Keratinocyte (primary cell): ENCODE measurements around the gene NCOR1. TPM values are rescaled to one million over a fixed set of nuclear protein-coding genes. Genes with fewer than 3 reads are reported as not detected.

ENCODE experiments used
- DNase-seq: peaks from one replicate; pipeline ENCODE4 v3.0.0-alpha.2; 2011; ENCODE audit warnings: low read depth, missing footprints, low spot score
- FAIRE-seq: peaks from 2 replicates; lab custom pipeline; 2011; peaks lifted over from hg19 to GRCh38; lab: Jason Lieb, UNC
- H2AFZ ChIP-seq: 2 replicates; pipeline ENCODE4 v1.6.0; 2012; ENCODE audit warnings: low read length, control low read depth, inconsistent platforms; ENCODE audit not compliant: control insufficient read depth
- H3K27ac ChIP-seq: 2 replicates; pipeline ENCODE4 v1.5.1; 2011; ENCODE audit warnings: low read length; ENCODE audit not compliant: control insufficient read depth, insufficient read depth
- H3K27me3 ChIP-seq: 3 replicates; pipeline ENCODE4 v1.6.0; 2011; ENCODE audit warnings: low read length; ENCODE audit not compliant: control insufficient read depth, insufficient read depth; ENCODE audit errors: extremely low read depth
- H3K36me3 ChIP-seq, 2 experiments: 2 replicates in 1 of 2; 3 replicates in 1 of 2; pipeline ENCODE4 v1.5.1; 2011; ENCODE audit warnings: low read length in 2 of 2, mild to moderate bottlenecking in 1 of 2; ENCODE audit not compliant: control insufficient read depth in 2 of 2, insufficient read depth in 2 of 2; ENCODE audit errors: extremely low read depth in 1 of 2
- H3K4me1 ChIP-seq: 3 replicates; pipeline ENCODE4 v1.5.1; 2011; ENCODE audit warnings: low read length; ENCODE audit not compliant: control insufficient read depth, insufficient read depth; ENCODE audit errors: extremely low read depth
- H3K4me2 ChIP-seq: 3 replicates; pipeline ENCODE4 v1.6.0; 2011; ENCODE audit warnings: low read depth, low read length; ENCODE audit not compliant: control insufficient read depth, insufficient read depth; ENCODE audit errors: extremely low read depth
- H3K4me3 ChIP-seq, 3 experiments: fragments of 200-600 bp in 1 of 3; sonication (generic) in 1 of 3; 2 replicates in 2 of 3; 3 replicates in 1 of 3; pipeline ENCODE4 v1.5.1; 2011 to 2016; ENCODE audit warnings: low read length in 3 of 3, mild to moderate bottlenecking in 3 of 3, control low read depth in 2 of 3, inconsistent platforms in 1 of 3, low read depth in 1 of 3, mixed read lengths in 1 of 3, mixed run types in 1 of 3, moderate library complexity in 1 of 3; ENCODE audit not compliant: control insufficient read depth in 2 of 3, insufficient read depth in 2 of 3; ENCODE audit errors: extremely low read depth in 1 of 3
- H3K79me2 ChIP-seq: 2 replicates; pipeline ENCODE4 v1.6.0; 2012; ENCODE audit warnings: low read length; ENCODE audit not compliant: control insufficient read depth, insufficient read depth
- H3K9ac ChIP-seq: 3 replicates; pipeline ENCODE4 v1.6.0; 2011; ENCODE audit warnings: low read length; ENCODE audit not compliant: control insufficient read depth, insufficient read depth; ENCODE audit errors: extremely low read depth
- H3K9me1 ChIP-seq: 3 replicates; pipeline ENCODE4 v1.6.0; 2011; ENCODE audit warnings: low read length; ENCODE audit not compliant: control insufficient read depth, insufficient read depth; ENCODE audit errors: extremely low read depth
- H3K9me3 ChIP-seq: 2 replicates; pipeline ENCODE4 v1.5.1; 2012; ENCODE audit warnings: low read depth, low read length; ENCODE audit not compliant: control insufficient read depth
- H4K20me1 ChIP-seq: 3 replicates; pipeline ENCODE4 v1.6.0; 2011; ENCODE audit warnings: low read length; ENCODE audit not compliant: control insufficient read depth, insufficient read depth; ENCODE audit errors: extremely low read depth
- EZH2 ChIP-seq: IDR thresholded peaks from one replicate; pipeline ENCODE4 v1.6.1; 2012; ENCODE audit warnings: inconsistent platforms, mild to moderate bottlenecking, low read length, moderate library complexity
- dilution Hi-C: fragments of 300-500 bp; cut with MboI; formaldehyde crosslinking; loops from one replicate; pipeline ENCODE4 v1.7.0; 2020; ENCODE audit warnings: low sequenced_read_pairs; ENCODE audit not compliant: extremely low pct_ligation_motif_present
- polyA plus RNA-seq, 5 experiments: library from polyadenylated mRNA; depleted of rRNA in 3 of 5; stranded (reverse) in 3 of 5; stranded (forward) in 1 of 5; unstranded in 1 of 5; fragments of >200 nt; gene quantifications; 1 replicate in 1 of 5; 2 replicates in 3 of 5; 3 replicates in 1 of 5; pipeline versions ENCODE4 v1.2.1 to v1.2.3, GENCODE V29; 2011 to 2012; ENCODE audit warnings: missing spikeins in 2 of 5, low read depth in 1 of 5, low replicate concordance in 1 of 5
- TF ChIP-seq, protein P1 (sequence below), 3 experiments: IDR thresholded peaks in 1 of 3; conservative IDR thresholded peaks in 1 of 3; optimal IDR thresholded peaks in 1 of 3; 2 replicates in 2 of 3; 3 replicates in 1 of 3; pipeline versions ENCODE3 to v1.5.1; 2011; ENCODE audit warnings: low read length in 3 of 3, mild to moderate bottlenecking in 3 of 3, moderate library complexity in 2 of 3, control low read depth in 1 of 3, inconsistent platforms in 1 of 3; ENCODE audit not compliant: insufficient read depth in 2 of 3; ENCODE audit errors: extremely low read depth in 1 of 3

The NCOR1 gene
- polyA plus RNA-seq, 1 donor (not counting 4 experiments of a cell fraction or from before 2014, with no cell fraction given): 59.8 TPM

- no peak for FAIRE-seq
- Histone ChIP-seq H3K4me3 (no peak overlapping the region), H3K4me1 (peaks cover 22% of the 10 kb centered on the region), H4K20me1 (no peaks in the 10 kb centered on the region), H3K9me1 (no peaks in the 10 kb centered on the region), H2AFZ (no peak overlapping the region), H3K4me2 (no peak overlapping the region), H3K9me3 (no peaks in the 10 kb centered on the region), H3K79me2 (peaks cover 36% of the 10 kb centered on the region), H3K27me3 (no peaks in the 10 kb centered on the region), H3K27ac (no peak overlapping the region), H3K9ac (no peak overlapping the region), H3K36me3 (peaks cover 30 to 34% of the 10 kb centered on the region in 2 experiments)
- TF ChIP-seq EZH2: no peak
- TF ChIP-seq, protein P1, sequence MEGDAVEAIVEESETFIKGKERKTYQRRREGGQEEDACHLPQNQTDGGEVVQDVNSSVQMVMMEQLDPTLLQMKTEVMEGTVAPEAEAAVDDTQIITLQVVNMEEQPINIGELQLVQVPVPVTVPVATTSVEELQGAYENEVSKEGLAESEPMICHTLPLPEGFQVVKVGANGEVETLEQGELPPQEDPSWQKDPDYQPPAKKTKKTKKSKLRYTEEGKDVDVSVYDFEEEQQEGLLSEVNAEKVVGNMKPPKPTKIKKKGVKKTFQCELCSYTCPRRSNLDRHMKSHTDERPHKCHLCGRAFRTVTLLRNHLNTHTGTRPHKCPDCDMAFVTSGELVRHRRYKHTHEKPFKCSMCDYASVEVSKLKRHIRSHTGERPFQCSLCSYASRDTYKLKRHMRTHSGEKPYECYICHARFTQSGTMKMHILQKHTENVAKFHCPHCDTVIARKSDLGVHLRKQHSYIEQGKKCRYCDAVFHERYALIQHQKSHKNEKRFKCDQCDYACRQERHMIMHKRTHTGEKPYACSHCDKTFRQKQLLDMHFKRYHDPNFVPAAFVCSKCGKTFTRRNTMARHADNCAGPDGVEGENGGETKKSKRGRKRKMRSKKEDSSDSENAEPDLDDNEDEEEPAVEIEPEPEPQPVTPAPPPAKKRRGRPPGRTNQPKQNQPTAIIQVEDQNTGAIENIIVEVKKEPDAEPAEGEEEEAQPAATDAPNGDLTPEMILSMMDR (optimal IDR thresholded peaks at IDR 0.05 in 1 of 3, IDR thresholded peaks at IDR 0.05 in 1 of 3, conservative IDR thresholded peaks at IDR 0.05 in 1 of 3; ENCODE audit: extremely low read depth in 1 of 3, insufficient read depth in 2 of 3, low read length in 3 of 3): no peak
- dilution Hi-C loops: no loop called here
- DNase-seq: no peak
Observed at GRCh38 chr17:16023881-16024280, 191.5 kb downstream of the NCOR1 start.

DNA sequence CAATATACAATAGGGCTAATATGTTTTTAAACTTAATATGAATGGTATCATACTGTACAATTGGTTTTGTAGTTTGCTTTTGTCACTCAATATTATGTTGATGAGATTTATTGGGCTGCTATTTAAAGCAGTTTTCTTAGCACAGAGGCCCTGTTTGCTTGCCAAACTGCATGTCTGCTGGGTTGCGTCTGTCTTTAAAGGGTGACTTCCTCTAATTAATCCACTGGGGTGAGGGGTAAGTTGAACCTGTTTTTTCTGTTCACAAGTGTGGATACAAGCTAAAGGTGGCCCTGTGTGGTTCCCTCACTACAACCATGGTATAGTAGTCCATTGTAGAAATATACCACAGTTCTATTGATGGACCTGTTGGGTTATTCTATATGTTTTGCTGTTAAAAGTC lies 196.0 kb downstream of the NCOR1 start:
- Histone ChIP-seq H3K27ac (no peak overlapping the region), H3K4me3 (no peak overlapping the region), H2AFZ (no peak overlapping the region), H3K27me3 (no peaks in the 10 kb centered on the region), H3K79me2 (peaks cover 74% of the 10 kb centered on the region), H3K4me1 (peaks cover 3% of the 10 kb centered on the region), H3K9ac (no peak overlapping the region), H3K9me1 (no peaks in the 10 kb centered on the region), H3K9me3 (no peaks in the 10 kb centered on the region), H3K36me3 (peaks cover 8 to 12% of the 10 kb centered on the region in 2 experiments), H4K20me1 (no peaks in the 10 kb centered on the region), H3K4me2 (no peak overlapping the region)
- DNase-seq: no peak
- TF ChIP-seq, protein P1 (optimal IDR thresholded peaks at IDR 0.05 in 1 of 3, IDR thresholded peaks at IDR 0.05 in 1 of 3, conservative IDR thresholded peaks at IDR 0.05 in 1 of 3; ENCODE audit: extremely low read depth in 1 of 3, insufficient read depth in 2 of 3, low read length in 3 of 3): no peak
- no peak for TF ChIP-seq EZH2
- FAIRE-seq: no peak
- dilution Hi-C loops: no loop called here
